Neural cell (in vitro differentiated cells): Measurements from ENCODE around the gene NALCN. TPM values are rescaled to one million over a fixed set of nuclear protein-coding genes. Genes with fewer than 3 reads are reported as not detected.

Experiments used
- H2AFZ ChIP-seq: fragments of 200-600, 300-800 bp; sonication (generic), shearing (Covaris generic); 2 replicates; pipeline ENCODE4 v1.6.0; 2014; ENCODE audit warnings: low read depth, mild to moderate bottlenecking, antibody characterized with exemption, low read length, moderate library complexity
- H3F3A ChIP-seq: fragments of 200-600 bp; shearing (Covaris generic); 2 replicates; pipeline ENCODE4 v1.6.1; 2016; ENCODE audit warnings: mild to moderate bottlenecking, moderate library complexity, mixed read lengths, antibody characterized with exemption, low read length; ENCODE audit not compliant: insufficient read depth, poor library complexity, severe bottlenecking
- H3K27ac ChIP-seq: fragments of 200-600, 300-800 bp; sonication (generic), shearing (Covaris generic); 2 replicates; pipeline ENCODE4 v1.5.1; 2014; ENCODE audit warnings: mild to moderate bottlenecking, low read length, moderate library complexity
- H3K27me3 ChIP-seq: fragments of 300-800, 200-600 bp; sonication (generic), shearing (Covaris generic); 2 replicates; pipeline ENCODE4 v1.6.0; 2014; ENCODE audit warnings: mild to moderate bottlenecking, low read depth, low read length, moderate library complexity; ENCODE audit not compliant: insufficient read depth
- H3K36me3 ChIP-seq: fragments of 300-800, 200-600 bp; sonication (generic), shearing (Covaris generic); 2 replicates; pipeline ENCODE4 v1.5.1; 2014; ENCODE audit warnings: mild to moderate bottlenecking, antibody characterized with exemption, low read length, moderate library complexity; ENCODE audit not compliant: insufficient read depth
- H3K4me2 ChIP-seq: fragments of 300-800, 200-600 bp; sonication (generic), shearing (Covaris generic); 2 replicates; pipeline ENCODE4 v1.6.0; 2014; ENCODE audit warnings: mild to moderate bottlenecking, low read length
- H3K4me3 ChIP-seq: fragments of 300-800, 200-600 bp; sonication (generic), shearing (Covaris generic); 2 replicates; pipeline ENCODE4 v1.5.1; 2014; ENCODE audit warnings: mild to moderate bottlenecking, low read length, moderate library complexity
- H3K79me2 ChIP-seq: fragments of 200-600 bp; shearing (Covaris generic); replicated peaks from 2 replicates; pipeline ENCODE4 v1.6.0; 2014; ENCODE audit warnings: mild to moderate bottlenecking, low read length, moderate library complexity; ENCODE audit not compliant: insufficient read depth
- H3K9ac ChIP-seq: fragments of 300-800, 200-600 bp; sonication (generic), shearing (Covaris generic); 2 replicates; pipeline ENCODE4 v1.6.1; 2016; ENCODE audit warnings: mild to moderate bottlenecking, low read length, mixed read lengths
- H3K9me2 ChIP-seq: fragments of 200-600 bp; shearing (Covaris generic); 2 replicates; pipeline ENCODE4 v1.6.1; 2016; ENCODE audit warnings: mild to moderate bottlenecking, low read length, mixed read lengths; ENCODE audit not compliant: insufficient read depth
- H3K9me3 ChIP-seq: fragments of 200-600, 300-800 bp; sonication (generic), shearing (Covaris generic); 2 replicates; pipeline ENCODE4 v1.6.1; 2016; ENCODE audit warnings: mild to moderate bottlenecking, mixed run types, low read length, moderate library complexity, mixed read lengths
- H4K20me1 ChIP-seq: fragments of 200-600 bp; shearing (Covaris generic); 2 replicates; pipeline ENCODE4 v1.6.1; 2016; ENCODE audit warnings: mild to moderate bottlenecking, mixed run types; ENCODE audit not compliant: insufficient read depth
- EP300 ChIP-seq: fragments of 450-650 bp; conservative IDR thresholded peaks from 2 replicates; pipeline ENCODE4 v1.6.1; 2014; ENCODE audit warnings: antibody characterized with exemption, mild to moderate bottlenecking, moderate library complexity; ENCODE audit not compliant: poor library complexity, severe bottlenecking
- EZH2 ChIP-seq: fragments of 200-600, 300-800 bp; shearing (Covaris generic), sonication (generic); IDR thresholded peaks from 2 replicates; pipeline ENCODE4 v1.6.1; 2014; ENCODE audit warnings: antibody characterized with exemption, low read length, borderline replicate concordance, mild to moderate bottlenecking; ENCODE audit not compliant: insufficient read depth, poor library complexity, severe bottlenecking
- MXI1 ChIP-seq: fragments of 450-650 bp; conservative IDR thresholded peaks from 2 replicates; pipeline ENCODE4 v1.6.1; 2014; ENCODE audit warnings: antibody characterized with exemption, mild to moderate bottlenecking; ENCODE audit not compliant: poor library complexity, severe bottlenecking
- POLR2AphosphoS5 ChIP-seq: IDR thresholded peaks from 2 replicates; pipeline ENCODE4 v1.6.1; 2012
- RAD21 ChIP-seq: fragments of 450-650 bp; conservative IDR thresholded peaks from 2 replicates; pipeline ENCODE4 v1.6.1; 2014; ENCODE audit warnings: antibody characterized with exemption, mild to moderate bottlenecking, moderate library complexity
- SMC3 ChIP-seq: fragments of 450-650 bp; conservative IDR thresholded peaks from 2 replicates; pipeline ENCODE4 v1.6.1; 2014; ENCODE audit warnings: antibody characterized with exemption, mild to moderate bottlenecking, moderate library complexity; ENCODE audit not compliant: poor library complexity
- TAF1 ChIP-seq: IDR thresholded peaks from 2 replicates; pipeline ENCODE4 v1.6.1; 2012; ENCODE audit warnings: low read depth
- polyA plus RNA-seq: library from polyadenylated mRNA; depleted of rRNA; stranded (reverse); fragments of >200 nt; gene quantifications from 2 replicates; pipeline ENCODE4 v1.2.3, GENCODE V29; 2014
- TF ChIP-seq, protein P1 (sequence below): IDR thresholded peaks from 2 replicates; pipeline ENCODE4 v1.6.1; 2012; ENCODE audit warnings: borderline replicate concordance
- TF ChIP-seq, protein P2 (sequence below): fragments of 450-650 bp; IDR thresholded peaks from 2 replicates; pipeline ENCODE4 v1.5.1; 2014; ENCODE audit warnings: antibody characterized with exemption, mild to moderate bottlenecking, moderate library complexity; ENCODE audit not compliant: poor library complexity, severe bottlenecking

NALCN gene
- polyA plus RNA-seq, 1 donor from 2014 or later, result 24.1 TPM

DNA sequence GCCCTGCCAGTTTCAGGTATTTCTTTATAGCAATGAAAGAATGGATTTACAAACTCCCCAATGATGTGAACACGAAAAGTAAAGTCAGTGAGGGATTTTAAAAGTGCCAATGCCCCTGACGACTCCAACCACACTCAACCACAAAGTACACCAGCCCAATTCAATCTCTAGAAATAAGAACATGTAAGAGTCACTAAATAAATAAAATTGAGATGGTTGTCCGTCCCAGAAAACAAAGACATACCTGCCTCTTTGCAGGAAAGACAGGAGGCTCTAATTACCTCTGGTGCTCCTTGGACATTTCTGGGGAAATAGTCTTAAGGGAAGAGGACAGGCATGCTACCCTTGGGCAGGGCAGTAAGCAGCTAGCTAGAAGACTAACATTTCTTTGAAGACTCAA, 55.8 kb downstream of the NALCN start:
- TF ChIP-seq, protein P1, sequence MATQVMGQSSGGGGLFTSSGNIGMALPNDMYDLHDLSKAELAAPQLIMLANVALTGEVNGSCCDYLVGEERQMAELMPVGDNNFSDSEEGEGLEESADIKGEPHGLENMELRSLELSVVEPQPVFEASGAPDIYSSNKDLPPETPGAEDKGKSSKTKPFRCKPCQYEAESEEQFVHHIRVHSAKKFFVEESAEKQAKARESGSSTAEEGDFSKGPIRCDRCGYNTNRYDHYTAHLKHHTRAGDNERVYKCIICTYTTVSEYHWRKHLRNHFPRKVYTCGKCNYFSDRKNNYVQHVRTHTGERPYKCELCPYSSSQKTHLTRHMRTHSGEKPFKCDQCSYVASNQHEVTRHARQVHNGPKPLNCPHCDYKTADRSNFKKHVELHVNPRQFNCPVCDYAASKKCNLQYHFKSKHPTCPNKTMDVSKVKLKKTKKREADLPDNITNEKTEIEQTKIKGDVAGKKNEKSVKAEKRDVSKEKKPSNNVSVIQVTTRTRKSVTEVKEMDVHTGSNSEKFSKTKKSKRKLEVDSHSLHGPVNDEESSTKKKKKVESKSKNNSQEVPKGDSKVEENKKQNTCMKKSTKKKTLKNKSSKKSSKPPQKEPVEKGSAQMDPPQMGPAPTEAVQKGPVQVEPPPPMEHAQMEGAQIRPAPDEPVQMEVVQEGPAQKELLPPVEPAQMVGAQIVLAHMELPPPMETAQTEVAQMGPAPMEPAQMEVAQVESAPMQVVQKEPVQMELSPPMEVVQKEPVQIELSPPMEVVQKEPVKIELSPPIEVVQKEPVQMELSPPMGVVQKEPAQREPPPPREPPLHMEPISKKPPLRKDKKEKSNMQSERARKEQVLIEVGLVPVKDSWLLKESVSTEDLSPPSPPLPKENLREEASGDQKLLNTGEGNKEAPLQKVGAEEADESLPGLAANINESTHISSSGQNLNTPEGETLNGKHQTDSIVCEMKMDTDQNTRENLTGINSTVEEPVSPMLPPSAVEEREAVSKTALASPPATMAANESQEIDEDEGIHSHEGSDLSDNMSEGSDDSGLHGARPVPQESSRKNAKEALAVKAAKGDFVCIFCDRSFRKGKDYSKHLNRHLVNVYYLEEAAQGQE, result no peak
- TF ChIP-seq EZH2 (no peak), RAD21 (no peak), EP300 (no peak), MXI1 (no peak), SMC3 (no peak), TAF1 (no peak), POLR2AphosphoS5 (no peak)
- TF ChIP-seq, protein P2, sequence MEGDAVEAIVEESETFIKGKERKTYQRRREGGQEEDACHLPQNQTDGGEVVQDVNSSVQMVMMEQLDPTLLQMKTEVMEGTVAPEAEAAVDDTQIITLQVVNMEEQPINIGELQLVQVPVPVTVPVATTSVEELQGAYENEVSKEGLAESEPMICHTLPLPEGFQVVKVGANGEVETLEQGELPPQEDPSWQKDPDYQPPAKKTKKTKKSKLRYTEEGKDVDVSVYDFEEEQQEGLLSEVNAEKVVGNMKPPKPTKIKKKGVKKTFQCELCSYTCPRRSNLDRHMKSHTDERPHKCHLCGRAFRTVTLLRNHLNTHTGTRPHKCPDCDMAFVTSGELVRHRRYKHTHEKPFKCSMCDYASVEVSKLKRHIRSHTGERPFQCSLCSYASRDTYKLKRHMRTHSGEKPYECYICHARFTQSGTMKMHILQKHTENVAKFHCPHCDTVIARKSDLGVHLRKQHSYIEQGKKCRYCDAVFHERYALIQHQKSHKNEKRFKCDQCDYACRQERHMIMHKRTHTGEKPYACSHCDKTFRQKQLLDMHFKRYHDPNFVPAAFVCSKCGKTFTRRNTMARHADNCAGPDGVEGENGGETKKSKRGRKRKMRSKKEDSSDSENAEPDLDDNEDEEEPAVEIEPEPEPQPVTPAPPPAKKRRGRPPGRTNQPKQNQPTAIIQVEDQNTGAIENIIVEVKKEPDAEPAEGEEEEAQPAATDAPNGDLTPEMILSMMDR, result no peak
- Histone ChIP-seq H3F3A (no peaks in the 10 kb centered on the region), H3K79me2 (no peaks in the 10 kb centered on the region), H3K9me3 (peaks cover 9% of the 10 kb centered on the region), H4K20me1 (no peaks in the 10 kb centered on the region), H3K9ac (no peak overlapping the region), H3K4me2 (no peak overlapping the region), H3K4me3 (no peak overlapping the region), H3K27ac (no peak overlapping the region), H3K36me3 (no peaks in the 10 kb centered on the region), H3K27me3 (no peaks in the 10 kb centered on the region), H3K9me2 (no peaks in the 10 kb centered on the region), H2AFZ (no peak overlapping the region)

DNA sequence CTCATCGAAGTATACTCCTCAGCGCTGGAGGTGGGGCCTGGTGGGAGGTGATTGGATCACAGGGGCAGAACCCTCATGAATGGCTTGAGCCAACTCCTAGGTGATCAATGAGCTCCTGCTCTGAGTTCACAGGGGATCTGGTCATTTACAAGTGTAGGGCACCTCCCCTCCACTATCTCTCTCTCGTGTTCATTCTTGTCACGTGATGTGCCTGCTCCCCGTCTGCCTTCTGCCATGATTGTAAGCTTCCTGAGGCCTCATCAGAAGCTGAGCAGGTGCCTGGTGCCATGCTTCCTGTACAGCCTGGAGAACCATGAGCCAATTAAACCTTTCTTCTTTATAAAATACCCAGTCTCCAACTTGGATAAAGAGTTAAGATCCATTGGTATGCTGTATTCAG, 61.4 kb downstream of the NALCN start:
- H3K27me3 ChIP-seq, result no peaks in the 10 kb centered on the region
- no peak overlapping the region for H3K27ac ChIP-seq
- no peaks in the 10 kb centered on the region for H3F3A ChIP-seq
- TF ChIP-seq, protein P1, result no peak
- TF ChIP-seq, protein P2, result no peak
- TF ChIP-seq TAF1 (no peak), MXI1 (no peak), POLR2AphosphoS5 (no peak), RAD21 (no peak), EP300 (no peak), SMC3 (no peak), EZH2 (no peak)
- H2AFZ ChIP-seq, result no peak overlapping the region
- no peaks in the 10 kb centered on the region for H4K20me1 ChIP-seq
- peaks cover 9% of the 10 kb centered on the region for H3K9me3 ChIP-seq
- H3K9me2 ChIP-seq, result no peaks in the 10 kb centered on the region
- no peaks in the 10 kb centered on the region for H3K79me2 ChIP-seq
- no peak overlapping the region for H3K4me2 ChIP-seq
- H3K9ac ChIP-seq, result no peak overlapping the region
- H3K36me3 ChIP-seq, result no peaks in the 10 kb centered on the region
- no peak overlapping the region for H3K4me3 ChIP-seq
